Loucy (cell line): ENCODE measurements around the gene PCDHGA3.
"Not testable (repeated sequence)": the region's sequence is repeated elsewhere in the genome, so short reads cannot be mapped to it uniquely, and the experiment has no call there.

Source experiments
- H2AFZ ChIP-seq: fragments of 200-600 bp; sonication (generic); 2 replicates; pipeline ENCODE4 v1.6.0; 2016; ENCODE audit warnings: antibody characterized with exemption, mild to moderate bottlenecking, low read length, moderate library complexity
- H3F3A ChIP-seq: fragments of 200-600 bp; 2 replicates; pipeline ENCODE4 v1.6.0; 2016; ENCODE audit warnings: antibody characterized with exemption, low read depth, mild to moderate bottlenecking
- H3K27me3 ChIP-seq: fragments of 200-600 bp; sonication (generic); 2 replicates; pipeline ENCODE4 v1.6.1; 2014; ENCODE audit warnings: low read length, mild to moderate bottlenecking; ENCODE audit not compliant: insufficient read depth, poor library complexity, severe bottlenecking
- H3K36me3 ChIP-seq: fragments of 200-600 bp; sonication (generic); 2 replicates; pipeline ENCODE4 v1.6.1; 2016; ENCODE audit warnings: low read length; ENCODE audit not compliant: insufficient read depth
- H3K4me1 ChIP-seq: fragments of 200-600 bp; sonication (generic); 2 replicates; pipeline ENCODE4 v1.5.1; 2014; ENCODE audit warnings: low read length, mild to moderate bottlenecking; ENCODE audit not compliant: insufficient read depth, poor library complexity, severe bottlenecking
- H3K4me2 ChIP-seq: fragments of 200-600 bp; sonication (generic); 2 replicates; pipeline ENCODE4 v1.6.0; 2014; ENCODE audit warnings: antibody characterized with exemption, low read length, low read depth, mild to moderate bottlenecking; ENCODE audit not compliant: poor library complexity, severe bottlenecking
- H3K4me3 ChIP-seq: fragments of 200-600 bp; sonication (generic); 2 replicates; pipeline ENCODE4 v1.5.1; 2014; ENCODE audit warnings: low read length, mild to moderate bottlenecking, mixed read lengths; ENCODE audit not compliant: poor library complexity, severe bottlenecking
- H3K79me2 ChIP-seq: fragments of 200-600 bp; sonication (generic); 2 replicates; pipeline ENCODE4 v1.6.1; 2014; ENCODE audit warnings: low read length; ENCODE audit not compliant: insufficient read depth
- H3K9ac ChIP-seq: fragments of 200-600 bp; sonication (generic); 2 replicates; pipeline ENCODE4 v1.6.0; 2014; ENCODE audit warnings: mild to moderate bottlenecking, low read depth, low read length, moderate library complexity; ENCODE audit not compliant: poor library complexity, severe bottlenecking
- H3K9me2 ChIP-seq: fragments of 200-600 bp; sonication (generic); replicated peaks from 2 replicates; pipeline ENCODE4 v1.6.1; 2016; ENCODE audit warnings: low read depth, low read length, mixed read lengths
- H3K9me3 ChIP-seq: fragments of 200-600 bp; sonication (generic); 2 replicates; pipeline ENCODE4 v1.6.1; 2014; ENCODE audit warnings: mild to moderate bottlenecking, antibody characterized with exemption, low read length, low read depth; ENCODE audit not compliant: insufficient read depth
- H4K20me1 ChIP-seq: fragments of 200-600 bp; sonication (generic); 2 replicates; pipeline ENCODE4 v1.6.0; 2014; ENCODE audit warnings: antibody characterized with exemption, low read length, mild to moderate bottlenecking; ENCODE audit not compliant: insufficient read depth, poor library complexity, severe bottlenecking
- EZH2phosphoT487 ChIP-seq: fragments of 200-600 bp; IDR thresholded peaks from 2 replicates; pipeline ENCODE4 v1.6.1; 2018; ENCODE audit warnings: antibody characterized with exemption, mild to moderate bottlenecking, moderate library complexity, borderline replicate concordance
- TF ChIP-seq, protein P1 (sequence below): fragments of 200-600 bp; sonication (generic); conservative IDR thresholded peaks from 2 replicates; pipeline ENCODE4 v1.5.1; 2014; ENCODE audit warnings: mild to moderate bottlenecking, antibody characterized with exemption, low read length

The PCDHGA3 gene

DNA sequence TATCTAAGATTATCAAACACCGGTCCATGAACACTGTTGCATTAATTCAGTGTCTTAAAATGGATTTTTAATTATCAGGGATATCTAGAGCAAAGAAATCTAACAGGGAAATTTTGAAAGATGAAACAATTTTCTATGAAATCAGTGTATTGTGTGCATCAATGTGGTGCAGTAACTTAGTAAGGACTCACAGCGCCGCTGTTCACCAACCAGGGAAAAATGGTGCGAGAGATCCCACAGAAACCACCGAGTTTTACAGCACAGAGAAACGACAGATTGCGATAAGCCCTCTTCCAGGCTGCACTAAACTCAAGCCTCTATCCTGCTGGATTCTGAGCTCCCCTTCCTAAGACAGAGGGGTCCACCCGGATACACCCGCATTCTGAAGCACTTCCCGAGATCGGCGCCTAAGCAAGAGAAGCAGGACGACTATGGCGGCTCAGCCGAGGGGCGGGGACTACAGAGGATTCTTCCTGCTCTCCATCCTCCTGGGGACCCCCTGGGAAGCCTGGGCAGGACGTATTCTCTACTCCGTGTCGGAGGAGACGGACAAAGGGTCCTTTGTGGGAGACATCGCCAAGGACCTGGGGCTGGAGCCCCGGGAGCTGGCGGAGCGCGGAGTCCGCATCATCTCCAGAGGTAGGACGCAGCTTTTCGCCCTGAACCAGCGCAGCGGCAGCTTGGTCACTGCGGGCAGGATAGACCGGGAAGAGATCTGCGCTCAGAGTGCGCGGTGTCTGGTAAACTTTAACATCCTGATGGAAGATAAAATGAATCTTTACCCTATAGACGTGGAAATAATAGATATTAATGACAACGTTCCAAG, 39.1 kb downstream of the PCDHGA3 start, which contains the start of gene PCDHGA7:
Gene PCDHGA7, plus strand, starts transcription at position 274 of the 826 bp plus-strand sequence. Its CDS starts 158 bp downstream, at position 432.
- no peaks in the 10 kb centered on the region for H3K79me2 ChIP-seq
- no peaks in the 10 kb centered on the region for H3K27me3 ChIP-seq
- no peak within 1 kb of the TSS for H2AFZ ChIP-seq
- H3K4me1 ChIP-seq = no peaks in the 10 kb centered on the region
- H3K9me2 ChIP-seq = no peaks in the 10 kb centered on the region
- no peaks in the 10 kb centered on the region for H3K36me3 ChIP-seq
- no peak within 1 kb of the TSS for H3K9ac ChIP-seq
- H3F3A ChIP-seq = no peaks in the 10 kb centered on the region
- H3K4me3 ChIP-seq = no peak within 1 kb of the TSS
- no peak within 1 kb of the TSS for H3K4me2 ChIP-seq
- H3K9me3 ChIP-seq = no peaks in the 10 kb centered on the region
- TF ChIP-seq EZH2phosphoT487 = no peak
- TF ChIP-seq, protein P1, sequence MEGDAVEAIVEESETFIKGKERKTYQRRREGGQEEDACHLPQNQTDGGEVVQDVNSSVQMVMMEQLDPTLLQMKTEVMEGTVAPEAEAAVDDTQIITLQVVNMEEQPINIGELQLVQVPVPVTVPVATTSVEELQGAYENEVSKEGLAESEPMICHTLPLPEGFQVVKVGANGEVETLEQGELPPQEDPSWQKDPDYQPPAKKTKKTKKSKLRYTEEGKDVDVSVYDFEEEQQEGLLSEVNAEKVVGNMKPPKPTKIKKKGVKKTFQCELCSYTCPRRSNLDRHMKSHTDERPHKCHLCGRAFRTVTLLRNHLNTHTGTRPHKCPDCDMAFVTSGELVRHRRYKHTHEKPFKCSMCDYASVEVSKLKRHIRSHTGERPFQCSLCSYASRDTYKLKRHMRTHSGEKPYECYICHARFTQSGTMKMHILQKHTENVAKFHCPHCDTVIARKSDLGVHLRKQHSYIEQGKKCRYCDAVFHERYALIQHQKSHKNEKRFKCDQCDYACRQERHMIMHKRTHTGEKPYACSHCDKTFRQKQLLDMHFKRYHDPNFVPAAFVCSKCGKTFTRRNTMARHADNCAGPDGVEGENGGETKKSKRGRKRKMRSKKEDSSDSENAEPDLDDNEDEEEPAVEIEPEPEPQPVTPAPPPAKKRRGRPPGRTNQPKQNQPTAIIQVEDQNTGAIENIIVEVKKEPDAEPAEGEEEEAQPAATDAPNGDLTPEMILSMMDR = no peak
- H4K20me1 ChIP-seq = no peaks in the 10 kb centered on the region

DNA sequence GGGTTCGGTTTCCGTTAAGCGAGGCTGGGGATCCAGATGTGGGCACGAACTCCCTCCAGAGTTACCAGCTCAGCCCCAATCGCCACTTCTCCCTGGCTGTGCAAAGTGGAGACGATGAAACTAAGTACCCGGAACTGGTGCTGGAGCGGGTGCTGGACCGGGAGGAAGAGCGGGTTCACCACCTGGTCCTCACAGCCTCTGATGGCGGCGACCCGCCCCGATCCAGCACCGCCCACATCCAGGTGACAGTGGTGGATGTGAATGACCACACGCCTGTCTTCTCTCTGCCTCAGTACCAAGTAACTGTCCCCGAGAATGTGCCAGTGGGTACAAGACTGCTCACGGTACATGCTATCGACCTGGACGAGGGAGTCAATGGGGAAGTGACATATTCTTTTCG, 39.7 kb downstream of the PCDHGA3 start:
- no peaks in the 10 kb centered on the region for H3K79me2 ChIP-seq
- no peak overlapping the region for H3K4me3 ChIP-seq
- H4K20me1 ChIP-seq = no peaks in the 10 kb centered on the region
- no peaks in the 10 kb centered on the region for H3F3A ChIP-seq
- TF ChIP-seq, protein P1 = no peak
- H3K9ac ChIP-seq = no peak overlapping the region
- no peak overlapping the region for H3K4me2 ChIP-seq
- H3K4me1 ChIP-seq = no peaks in the 10 kb centered on the region
- no peak overlapping the region for H2AFZ ChIP-seq
- H3K36me3 ChIP-seq = no peaks in the 10 kb centered on the region
- H3K9me2 ChIP-seq = no peaks in the 10 kb centered on the region
- H3K27me3 ChIP-seq = no peaks in the 10 kb centered on the region
- no peaks in the 10 kb centered on the region for H3K9me3 ChIP-seq

DNA sequence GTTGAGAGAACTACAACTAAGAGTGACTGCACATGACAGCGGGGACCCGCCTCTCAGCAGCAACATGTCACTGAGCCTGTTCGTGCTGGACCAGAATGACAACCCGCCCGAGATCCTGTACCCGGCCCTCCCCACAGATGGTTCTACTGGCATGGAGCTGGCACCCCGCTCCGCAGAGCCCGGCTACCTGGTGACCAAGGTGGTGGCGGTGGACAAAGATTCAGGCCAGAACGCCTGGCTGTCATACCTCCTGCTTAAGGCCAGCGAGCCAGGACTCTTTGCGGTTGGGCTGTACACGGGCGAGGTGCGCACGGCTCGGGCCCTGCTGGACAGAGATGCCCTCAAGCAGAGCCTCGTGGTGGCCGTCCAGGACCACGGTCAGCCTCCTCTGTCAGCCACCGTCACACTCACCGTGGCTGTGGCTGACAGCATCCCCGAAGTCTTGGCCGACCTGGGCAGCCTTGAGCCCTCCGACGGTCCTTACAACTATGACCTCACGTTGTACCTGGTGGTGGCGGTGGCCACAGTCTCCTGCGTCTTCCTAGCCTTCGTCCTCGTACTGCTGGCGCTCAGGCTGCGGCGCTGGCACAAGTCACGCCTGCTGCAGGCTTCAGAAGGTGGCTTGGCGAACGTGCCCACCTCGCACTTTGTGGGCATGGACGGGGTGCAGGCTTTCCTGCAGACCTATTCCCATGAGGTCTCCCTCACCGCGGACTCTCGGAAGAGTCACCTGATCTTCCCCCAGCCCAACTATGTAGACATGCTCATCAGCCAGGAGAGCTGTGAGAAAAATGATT, 41.0 kb downstream of the PCDHGA3 start:
- H3F3A ChIP-seq = no peaks in the 10 kb centered on the region
- TF ChIP-seq, protein P1 = no peak
- TF ChIP-seq EZH2phosphoT487 = no peak
- no peak overlapping the region for H3K9ac ChIP-seq
- H3K9me3 ChIP-seq = no peaks in the 10 kb centered on the region
- no peaks in the 10 kb centered on the region for H3K4me1 ChIP-seq
- no peaks in the 10 kb centered on the region for H3K27me3 ChIP-seq
- no peak overlapping the region for H3K4me3 ChIP-seq
- no peak overlapping the region for H3K4me2 ChIP-seq
- H2AFZ ChIP-seq = no peak overlapping the region
- no peaks in the 10 kb centered on the region for H4K20me1 ChIP-seq
- no peaks in the 10 kb centered on the region for H3K9me2 ChIP-seq
- no peaks in the 10 kb centered on the region for H3K36me3 ChIP-seq
- H3K79me2 ChIP-seq = no peaks in the 10 kb centered on the region

DNA sequence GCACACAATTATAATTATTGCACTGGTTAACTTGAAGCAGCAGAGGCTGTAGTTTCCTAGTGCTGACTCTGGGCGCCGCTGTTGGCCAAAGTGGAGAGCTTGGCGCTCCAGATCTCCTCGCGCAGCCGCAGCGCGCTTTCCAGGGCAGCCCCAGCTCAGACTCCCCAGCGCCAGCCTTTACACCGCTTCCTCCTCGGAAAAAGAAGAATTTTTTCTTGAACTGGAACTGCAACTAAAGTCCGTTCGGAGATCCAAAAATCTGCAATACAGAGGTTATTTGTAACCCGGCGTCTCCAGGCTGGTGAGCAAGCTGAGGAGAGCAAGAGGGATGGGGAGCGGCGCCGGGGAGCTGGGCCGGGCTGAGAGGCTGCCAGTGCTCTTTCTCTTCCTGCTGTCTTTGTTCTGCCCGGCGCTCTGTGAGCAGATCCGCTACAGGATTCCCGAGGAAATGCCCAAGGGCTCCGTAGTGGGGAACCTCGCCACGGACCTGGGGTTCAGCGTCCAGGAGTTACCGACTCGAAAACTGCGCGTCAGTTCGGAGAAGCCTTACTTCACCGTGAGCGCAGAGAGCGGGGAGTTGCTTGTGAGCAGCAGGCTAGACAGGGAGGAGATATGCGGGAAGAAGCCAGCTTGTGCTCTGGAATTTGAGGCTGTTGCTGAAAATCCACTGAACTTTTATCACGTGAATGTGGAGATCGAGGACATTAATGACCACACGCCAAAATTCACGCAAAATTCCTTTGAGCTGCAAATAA, 44.1 kb downstream of the PCDHGA3 start, which contains the start of gene PCDHGB4:
Gene PCDHGB4, plus strand, starts transcription at position 142 of the 755 bp plus-strand sequence. Its CDS starts 187 bp downstream, at position 329.
- not testable (repeated sequence) for H3K36me3 ChIP-seq, H2AFZ ChIP-seq, H3K9me3 ChIP-seq, H3K27me3 ChIP-seq, H4K20me1 ChIP-seq, H3K79me2 ChIP-seq, H3K4me2 ChIP-seq, H3K4me1 ChIP-seq, H3K9ac ChIP-seq, H3F3A ChIP-seq, H3K4me3 ChIP-seq, H3K9me2 ChIP-seq
